NCI-H526 (cell line): Measurements from ENCODE around the gene LYZL1.
"Not testable (repeated sequence)": the region's sequence is repeated elsewhere in the genome, so short reads cannot be mapped to it uniquely, and the experiment has no call there.

Source experiments
- DNase-seq, 2 experiments: peaks; one replicate each; lab custom pipeline; 2025; lab: John Stamatoyannopoulos, UW

The LYZL1 gene

DNA sequence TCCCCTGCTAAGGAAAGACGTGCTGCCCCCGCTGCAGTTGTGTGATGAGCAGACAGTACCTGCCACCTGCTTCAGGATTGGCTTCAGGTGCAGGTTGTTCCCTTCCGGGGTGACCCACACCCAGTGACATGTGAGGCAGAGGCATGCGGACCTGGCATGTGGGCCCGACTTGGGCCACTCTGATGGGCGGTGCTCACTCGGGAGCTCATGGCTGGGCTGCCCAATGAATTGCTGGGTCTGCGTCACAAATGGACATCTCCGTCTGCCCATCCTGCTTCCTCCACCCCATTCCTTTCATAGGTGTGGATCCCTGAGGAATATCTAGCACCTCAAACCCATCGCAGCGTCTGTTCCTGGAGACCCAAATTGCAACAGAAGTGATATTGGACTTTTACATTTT is 19.3 kb downstream of the LYZL1 start:
- DNase-seq, result not testable (repeated sequence)

- DNase-seq, result no peak
These were observed 20.6 kb downstream of the LYZL1 start for GRCh38 chr10:29309465-29309864.

DNA sequence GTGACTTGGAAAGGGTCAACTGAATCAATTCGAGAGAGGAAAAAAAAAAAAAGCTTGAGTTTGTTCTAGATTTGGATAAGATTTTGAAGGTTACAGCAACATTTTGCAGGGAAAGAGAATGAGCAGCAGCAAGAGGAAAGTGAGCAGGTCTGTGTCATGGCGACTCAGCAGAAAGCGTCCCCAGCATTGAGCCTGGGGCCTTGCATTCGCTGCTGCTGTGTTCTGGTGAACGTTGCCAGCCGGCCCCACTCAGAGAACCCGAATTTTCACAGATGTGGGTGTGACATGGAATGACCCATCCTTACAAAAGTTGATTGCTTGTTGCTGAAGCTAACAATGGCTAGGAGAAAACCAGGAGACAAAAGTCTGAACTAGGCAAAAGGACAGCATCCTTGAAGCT is 21.6 kb downstream of the LYZL1 start:
- not testable (repeated sequence) for DNase-seq

GRCh38 chr10:29313071-29313470 is 24.2 kb downstream of the LYZL1 start:
- no peak for DNase-seq

DNA sequence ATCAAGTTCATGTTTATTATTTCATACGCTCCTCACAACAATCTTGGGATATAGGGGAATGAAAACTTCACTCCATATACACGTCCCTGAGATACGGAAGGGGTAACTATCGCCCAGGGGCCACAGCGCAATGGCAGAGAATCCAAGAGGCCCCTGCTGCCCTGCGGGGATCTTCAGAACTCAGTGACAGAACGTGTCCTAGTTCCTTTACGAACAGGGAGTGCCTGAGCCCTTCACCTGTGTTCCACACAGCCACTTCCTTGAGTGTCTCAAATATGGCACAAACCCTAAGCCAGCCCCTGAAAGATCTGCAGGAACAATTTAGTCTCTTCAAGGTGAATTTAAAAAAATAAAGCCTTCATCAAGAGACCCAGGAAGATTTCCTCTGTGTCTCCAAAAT is 25.9 kb downstream of the LYZL1 start:
- no peak for DNase-seq

GRCh38 chr10:29315814-29316213 is 26.9 kb downstream of the LYZL1 start:
- no peak for DNase-seq

DNA sequence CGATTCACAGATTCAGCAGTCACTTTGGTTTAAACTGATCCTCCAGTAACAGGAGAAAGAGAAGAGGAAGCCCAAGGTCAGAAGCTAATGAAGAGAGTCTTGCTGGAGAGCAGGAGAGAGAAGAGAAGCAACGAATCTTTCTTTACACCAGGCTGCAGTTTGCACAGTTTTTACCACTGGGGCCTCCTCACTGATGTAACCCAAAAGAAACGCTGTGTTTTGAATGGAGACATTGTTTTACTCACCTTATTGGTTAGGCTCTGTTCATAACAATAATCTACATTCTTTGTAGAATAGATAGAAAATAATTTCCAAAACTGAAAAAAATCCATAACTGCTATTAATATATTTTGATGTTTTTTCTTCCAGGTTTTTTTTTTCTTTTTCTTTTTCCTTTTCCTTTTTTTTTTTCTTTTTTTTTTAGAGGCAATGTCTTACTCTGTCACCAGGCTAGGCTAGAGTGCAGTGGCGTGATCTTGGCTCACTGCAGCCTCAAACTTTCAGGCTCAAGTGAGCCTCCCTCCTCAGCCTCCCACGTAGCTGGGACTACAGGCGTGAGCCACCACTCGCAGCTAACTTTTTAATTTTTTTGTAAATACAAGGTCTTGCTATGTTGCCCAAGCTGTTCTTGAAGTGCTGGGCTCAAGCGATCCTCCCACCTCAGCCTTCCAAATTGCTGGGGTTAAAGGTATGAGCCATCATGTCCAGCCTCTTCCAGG is 27.6 kb downstream of the LYZL1 start:
- no peak for DNase-seq

DNA sequence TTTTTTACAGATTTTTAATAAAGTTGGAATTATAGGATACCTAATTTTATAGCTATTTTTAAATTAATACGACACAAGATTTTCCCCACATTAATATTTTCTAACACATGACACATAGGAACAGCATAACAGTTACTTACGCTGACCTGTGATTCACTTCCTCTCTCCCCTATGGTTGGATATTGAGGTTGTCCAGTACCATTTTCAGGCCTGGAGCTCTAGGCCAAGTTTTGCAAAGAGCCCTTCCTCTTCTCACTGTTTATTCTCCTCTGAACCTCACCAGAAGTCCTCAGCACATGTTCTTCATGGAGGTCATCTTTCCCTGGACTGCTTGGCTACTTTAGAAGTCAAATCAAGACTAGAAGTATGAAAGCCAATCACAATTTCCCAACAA is 28.2 kb downstream of the LYZL1 start:
- DNase-seq, result no peak

DNA sequence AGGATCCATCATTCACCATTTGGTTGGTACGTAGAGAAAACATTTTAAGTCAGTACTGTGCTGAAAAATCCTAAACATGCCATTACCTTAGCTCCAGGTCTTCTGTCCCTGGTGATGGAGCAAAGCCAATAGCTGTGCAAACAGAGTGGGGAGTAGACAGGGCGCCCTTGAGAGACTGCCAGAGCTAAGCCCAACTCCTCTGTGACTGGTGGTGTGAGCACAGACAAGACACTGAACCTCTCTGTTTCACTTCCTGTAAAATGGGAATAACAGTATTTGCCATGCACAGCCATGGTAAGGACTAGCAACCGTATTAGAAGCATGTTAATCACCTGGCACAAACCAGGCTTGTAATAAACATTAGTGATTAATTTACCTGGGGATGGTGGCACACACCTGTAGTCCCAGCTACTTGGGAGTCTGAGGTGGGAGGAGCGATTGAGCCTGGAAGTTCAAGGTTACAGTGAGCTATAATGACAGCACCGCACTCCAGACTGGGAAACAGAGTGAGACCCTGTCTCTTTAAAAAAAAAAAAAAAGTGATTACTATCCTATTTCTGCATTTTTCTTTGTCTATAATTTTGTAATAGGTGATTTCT is 28.7 kb downstream of the LYZL1 start:
- no peak for DNase-seq

DNA sequence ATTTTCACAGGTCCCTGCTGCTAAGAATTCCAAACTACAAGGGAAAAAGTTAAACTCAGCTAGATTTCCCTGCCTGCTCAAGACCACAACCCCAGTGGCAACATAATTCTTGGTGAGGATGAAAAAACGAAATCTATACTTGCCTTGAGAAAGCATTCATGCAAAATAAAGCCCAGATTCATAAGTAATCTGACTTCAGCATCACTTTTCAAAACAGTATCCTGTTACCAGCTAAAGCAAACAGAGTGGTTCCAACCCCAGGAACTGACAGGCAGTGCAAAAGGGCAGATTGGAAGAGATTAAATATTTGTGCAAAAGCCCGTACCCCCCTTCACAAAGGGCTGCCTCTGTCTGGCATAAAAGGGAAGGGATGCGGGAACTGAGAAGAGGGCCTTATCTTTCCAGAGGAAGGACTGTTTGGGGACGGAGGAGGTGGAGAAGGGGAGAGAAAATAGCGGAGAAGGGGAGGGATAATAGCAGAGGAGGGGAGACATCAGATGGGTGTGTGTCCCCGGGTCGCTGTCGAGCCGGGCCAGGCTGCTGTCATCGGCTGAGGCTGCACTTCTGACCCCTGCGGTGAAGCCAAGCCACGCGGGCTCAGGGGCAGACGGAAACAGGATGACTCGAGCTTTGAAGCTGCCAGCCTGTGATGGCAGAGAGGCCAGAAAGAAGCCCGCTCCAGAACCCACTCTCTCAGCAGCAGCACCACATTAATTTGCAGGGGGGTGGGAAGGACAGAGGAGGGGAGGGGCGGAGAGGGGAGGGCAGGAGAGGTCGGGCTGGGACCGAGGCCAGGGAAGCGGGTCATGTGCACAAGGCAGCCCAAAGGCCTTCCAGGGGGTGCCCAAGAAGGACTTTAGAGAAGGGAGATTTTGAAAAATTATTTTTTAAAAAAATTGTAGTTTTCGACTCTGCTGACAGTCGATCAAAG is 29.5 kb downstream of the LYZL1 start:
- DNase-seq, result not testable (repeated sequence)

DNA sequence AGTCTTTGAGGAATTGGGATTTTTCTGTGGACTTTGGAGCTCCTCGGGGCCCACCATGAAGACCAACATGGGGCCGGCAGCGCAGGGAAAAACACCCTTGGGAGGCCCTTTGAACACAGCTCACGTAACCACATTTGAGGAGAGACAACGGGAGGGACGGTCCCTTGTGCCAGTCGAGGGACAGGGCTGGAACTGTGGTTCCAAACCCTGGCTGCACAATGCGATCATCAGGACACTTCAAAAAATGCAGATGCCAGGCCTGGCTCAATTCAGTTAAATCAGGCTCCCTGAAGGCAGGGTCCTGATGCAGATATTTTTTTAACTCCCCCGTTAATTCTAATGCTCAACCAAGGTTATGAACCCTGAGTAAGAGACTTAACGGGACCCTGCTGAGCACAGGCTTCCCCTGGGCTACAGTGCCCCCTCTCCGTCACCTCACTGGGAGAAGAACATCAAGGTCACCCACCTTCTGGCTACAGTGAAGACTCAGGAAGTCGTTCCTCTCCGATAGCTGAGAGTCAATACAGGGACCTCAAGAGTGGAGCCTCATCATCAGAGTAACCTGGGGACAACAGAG is 30.4 kb downstream of the LYZL1 start:
- DNase-seq, result no peak

DNA sequence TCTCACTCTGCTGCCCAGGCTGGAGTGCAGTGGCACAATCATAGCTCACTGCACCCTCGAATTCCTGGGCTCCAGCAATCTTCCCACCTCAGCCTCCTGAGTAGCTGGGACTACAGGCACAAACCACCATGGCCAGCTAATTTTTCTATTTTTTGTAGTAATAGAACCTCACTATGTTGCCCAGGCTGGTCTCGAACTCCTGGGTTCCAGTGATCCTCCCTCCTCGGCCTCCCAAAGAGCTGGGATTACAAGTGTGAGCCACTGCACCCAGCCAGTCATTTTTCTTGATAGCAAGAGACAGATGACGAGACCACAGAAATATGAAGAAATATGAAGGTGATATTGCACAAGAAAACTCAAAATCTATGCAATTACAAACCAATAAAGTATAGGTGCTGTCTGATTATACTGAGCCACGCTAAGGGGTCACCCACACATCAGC is 31.8 kb downstream of the LYZL1 start:
- DNase-seq, result not testable (repeated sequence)

GRCh38 chr10:29321656-29322055 is 32.8 kb downstream of the LYZL1 start:
- DNase-seq, result no peak

- DNase-seq, result no peak
These were observed 34.0 kb downstream of the LYZL1 start for GRCh38 chr10:29322918-29323317.

DNA sequence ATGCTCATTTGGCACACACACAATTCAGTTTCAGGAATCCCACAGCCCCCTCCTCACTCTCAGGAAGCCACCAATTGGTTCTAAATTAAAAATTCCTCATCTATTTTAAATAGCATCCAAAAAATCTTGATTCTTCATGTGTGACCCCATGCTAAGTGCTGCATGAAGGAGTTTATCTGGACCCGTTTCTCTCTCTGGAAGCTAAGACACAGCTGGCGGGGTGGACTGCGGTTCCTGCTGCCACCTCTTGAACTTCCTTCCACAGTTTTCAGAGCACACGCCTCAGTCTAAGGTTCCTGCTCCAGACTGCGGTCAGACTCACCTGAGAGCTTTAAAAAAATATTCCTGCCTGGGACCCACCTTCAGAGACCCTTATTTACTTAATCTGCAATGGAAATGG is 34.5 kb downstream of the LYZL1 start:
- no peak for DNase-seq

GRCh38 chr10:29324220-29324841 is 35.5 kb downstream of the LYZL1 start:
- no peak for DNase-seq

- no peak for DNase-seq
These were observed 37.4 kb downstream of the LYZL1 start for GRCh38 chr10:29326299-29326698.

- no peak for DNase-seq
These were observed 38.2 kb downstream of the LYZL1 start for GRCh38 chr10:29326886-29327745.

- DNase-seq, result no peak
These were observed 38.9 kb downstream of the LYZL1 start for GRCh38 chr10:29327746-29328102.

DNA sequence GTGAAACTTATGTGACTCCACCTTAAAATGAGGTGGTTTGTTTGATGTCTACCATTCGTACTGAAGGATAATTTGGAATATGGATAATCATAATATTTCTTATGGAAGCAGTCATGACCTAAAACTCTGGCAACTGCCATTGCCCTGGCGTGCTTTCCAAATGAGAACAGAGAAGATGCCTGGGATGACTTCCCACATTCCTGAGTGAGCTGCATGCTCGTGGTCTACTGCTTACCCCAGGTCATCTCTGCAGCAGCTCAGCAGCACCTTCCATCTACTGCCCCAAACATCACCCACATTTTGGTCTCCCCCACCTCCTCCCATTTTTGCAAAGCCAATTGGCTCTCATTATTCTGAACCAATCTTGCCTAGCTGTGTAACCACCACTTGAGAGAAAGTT is 40.1 kb downstream of the LYZL1 start:
- DNase-seq, result no peak

- DNase-seq, result no peak
These were observed 40.5 kb downstream of the LYZL1 start for GRCh38 chr10:29329420-29329819.
